Lower lobe of right lung (tissue), 2 donors: ENCODE data around the gene FGFBP2. TPM values are rescaled to one million over a fixed set of nuclear protein-coding genes. Genes with fewer than 3 reads are reported as not detected.

ENCODE experiments used
- ATAC-seq, 2 donors: fragments of 200-7000 bp; cut with Tn5 transposase; one replicate each; pipeline ENCODE4 v1.9.1; 2020 to 2022; ENCODE audit warnings: mild to moderate bottlenecking in 2 of 2, moderate library complexity in 2 of 2
- DNase-seq: peaks from one replicate; pipeline ENCODE4 v3.0.0-alpha.2; 2020
- H3K27ac ChIP-seq: fragments of 200-600 bp; one replicate; pipeline ENCODE4 v1.8.0; 2022
- H3K27me3 ChIP-seq: fragments of 200-600 bp; one replicate; pipeline ENCODE4 v1.8.0; 2022; ENCODE audit warnings: low read depth
- H3K36me3 ChIP-seq: fragments of 200-600 bp; one replicate; pipeline ENCODE4 v1.8.0; 2022; ENCODE audit warnings: mild to moderate bottlenecking
- H3K4me1 ChIP-seq: fragments of 200-600 bp; one replicate; pipeline ENCODE4 v1.8.0; 2022
- H3K4me3 ChIP-seq: fragments of 200-600 bp; one replicate; pipeline ENCODE4 v1.8.0; 2022; ENCODE audit warnings: mild to moderate bottlenecking
- H3K9me3 ChIP-seq: fragments of 200-600 bp; one replicate; pipeline ENCODE4 v1.8.0; 2022
- intact Hi-C: fragments of 100-400 bp; cut with DNase I; formaldehyde crosslinking; loops from one replicate; pipeline ENCODE4 v1.11.0; 2022
- total RNA-seq: library from RNA; stranded (reverse); fragmentation: NEBNext Ultra II Directional; extraction: Animal tissue kit (Norgen Biotek cat#: 25700); gene quantifications from one replicate; pipeline ENCODE4 v1.2.1, GENCODE V29; 2021
- TF ChIP-seq, protein P1 (sequence below): fragments of 200-600 bp; IDR thresholded peaks from one replicate; pipeline ENCODE4 v1.8.0; 2022; ENCODE audit warnings: antibody characterized with exemption, mild to moderate bottlenecking
- donor health status: DM: no; HTN: yes; CAD: no; lungs with severe emphysema.

The FGFBP2 gene
- total RNA-seq, 1 donor from 2014 or later = 5.1 TPM

- no peak for ATAC-seq
- intact Hi-C loops = no loop called here
Observed at GRCh38 chr4:15992167-15992485, 29.2 kb upstream of the FGFBP2 start.

DNA sequence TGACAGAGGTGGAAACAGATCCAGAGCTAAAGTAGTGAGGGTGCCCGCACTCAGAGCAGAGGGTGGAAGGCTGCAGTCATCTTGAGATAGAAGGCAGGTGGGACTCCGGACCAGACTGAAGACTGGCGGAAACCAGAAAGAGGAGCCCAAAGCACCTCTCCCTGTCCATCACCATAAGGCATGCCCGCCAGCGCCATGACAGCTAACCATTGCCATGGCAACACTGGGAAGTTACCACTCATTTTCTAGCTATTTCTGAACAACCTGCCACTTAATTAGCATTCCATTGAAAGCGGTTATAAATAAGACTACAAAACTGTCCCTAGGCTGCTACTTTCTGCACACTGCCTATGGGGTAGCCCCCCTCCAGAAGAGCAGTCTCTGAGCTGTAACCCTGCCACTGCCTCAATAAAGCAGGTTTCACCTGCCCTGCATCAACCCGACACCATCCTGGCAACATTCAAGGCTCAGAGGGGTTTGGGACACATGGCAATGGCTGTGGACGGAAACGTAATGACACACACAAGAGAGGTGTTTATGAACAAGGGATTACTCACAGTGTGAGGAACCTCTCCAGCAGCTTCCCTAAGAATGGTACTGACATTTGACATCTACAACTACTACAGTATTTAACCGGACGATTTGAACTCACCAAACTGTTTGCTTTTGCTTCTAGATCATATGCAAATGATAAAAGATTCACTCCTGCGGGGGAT is 27.8 kb upstream of the FGFBP2 start:
- H3K4me3 ChIP-seq = no peak overlapping the region
- ATAC-seq = no peak
- intact Hi-C loops = no loop called here

More at GRCh38 chr4:15992167-15992485, 29.2 kb upstream of the FGFBP2 start:
- H3K27ac ChIP-seq = no peak overlapping the region
- H3K36me3 ChIP-seq = no peaks in the 10 kb centered on the region
- H3K4me1 ChIP-seq = no peaks in the 10 kb centered on the region
- TF ChIP-seq, protein P1, sequence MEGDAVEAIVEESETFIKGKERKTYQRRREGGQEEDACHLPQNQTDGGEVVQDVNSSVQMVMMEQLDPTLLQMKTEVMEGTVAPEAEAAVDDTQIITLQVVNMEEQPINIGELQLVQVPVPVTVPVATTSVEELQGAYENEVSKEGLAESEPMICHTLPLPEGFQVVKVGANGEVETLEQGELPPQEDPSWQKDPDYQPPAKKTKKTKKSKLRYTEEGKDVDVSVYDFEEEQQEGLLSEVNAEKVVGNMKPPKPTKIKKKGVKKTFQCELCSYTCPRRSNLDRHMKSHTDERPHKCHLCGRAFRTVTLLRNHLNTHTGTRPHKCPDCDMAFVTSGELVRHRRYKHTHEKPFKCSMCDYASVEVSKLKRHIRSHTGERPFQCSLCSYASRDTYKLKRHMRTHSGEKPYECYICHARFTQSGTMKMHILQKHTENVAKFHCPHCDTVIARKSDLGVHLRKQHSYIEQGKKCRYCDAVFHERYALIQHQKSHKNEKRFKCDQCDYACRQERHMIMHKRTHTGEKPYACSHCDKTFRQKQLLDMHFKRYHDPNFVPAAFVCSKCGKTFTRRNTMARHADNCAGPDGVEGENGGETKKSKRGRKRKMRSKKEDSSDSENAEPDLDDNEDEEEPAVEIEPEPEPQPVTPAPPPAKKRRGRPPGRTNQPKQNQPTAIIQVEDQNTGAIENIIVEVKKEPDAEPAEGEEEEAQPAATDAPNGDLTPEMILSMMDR = no peak
- H3K27me3 ChIP-seq = no peaks in the 10 kb centered on the region
- no peak overlapping the region for H3K4me3 ChIP-seq
- DNase-seq = no peak
- no peaks in the 10 kb centered on the region for H3K9me3 ChIP-seq

GRCh38 chr4:15989424-15989823 is 26.4 kb upstream of the FGFBP2 start:
- DNase-seq (no peak), ATAC-seq (no peak)
- H3K36me3 ChIP-seq = no peaks in the 10 kb centered on the region
- no peaks in the 10 kb centered on the region for H3K9me3 ChIP-seq
- H3K27ac ChIP-seq = no peak overlapping the region
- TF ChIP-seq, protein P1 = no peak
- no peaks in the 10 kb centered on the region for H3K27me3 ChIP-seq
- H3K4me1 ChIP-seq = no peaks in the 10 kb centered on the region
- H3K4me3 ChIP-seq = no peak overlapping the region
- intact Hi-C loops = no loop called here

More for the DNA sequence above, 27.8 kb upstream of the FGFBP2 start:
- no peak for DNase-seq
- Histone ChIP-seq H3K9me3 (no peaks in the 10 kb centered on the region), H3K4me1 (no peaks in the 10 kb centered on the region), H3K27ac (no peak overlapping the region), H3K27me3 (no peaks in the 10 kb centered on the region), H3K36me3 (no peaks in the 10 kb centered on the region)
- TF ChIP-seq, protein P1 = no peak

GRCh38 chr4:15988222-15988621 is 25.2 kb upstream of the FGFBP2 start:
- H3K4me1 ChIP-seq = no peaks in the 10 kb centered on the region
- TF ChIP-seq, protein P1 = no peak
- H3K27ac ChIP-seq = no peak overlapping the region
- intact Hi-C loops = no loop called here
- no peaks in the 10 kb centered on the region for H3K27me3 ChIP-seq
- no peaks in the 10 kb centered on the region for H3K36me3 ChIP-seq
- no peak for ATAC-seq
- no peak overlapping the region for H3K4me3 ChIP-seq
- no peaks in the 10 kb centered on the region for H3K9me3 ChIP-seq
- no peak for DNase-seq

GRCh38 chr4:15986907-15987306 is 23.9 kb upstream of the FGFBP2 start:
- no peak for DNase-seq
- no peaks in the 10 kb centered on the region for H3K36me3 ChIP-seq
- H3K4me1 ChIP-seq = no peaks in the 10 kb centered on the region
- TF ChIP-seq, protein P1 = no peak
- H3K4me3 ChIP-seq = no peak overlapping the region
- no peak for ATAC-seq
- intact Hi-C loops = no loop called here
- no peaks in the 10 kb centered on the region for H3K27me3 ChIP-seq
- H3K27ac ChIP-seq = no peak overlapping the region
- H3K9me3 ChIP-seq = no peaks in the 10 kb centered on the region
